Measurements from ENCODE around the gene KRT3.
"Not testable (repeated sequence)": the region's sequence is repeated elsewhere in the genome, so short reads cannot be mapped to it uniquely, and the experiment has no call there.

The KRT3 gene

DNA sequence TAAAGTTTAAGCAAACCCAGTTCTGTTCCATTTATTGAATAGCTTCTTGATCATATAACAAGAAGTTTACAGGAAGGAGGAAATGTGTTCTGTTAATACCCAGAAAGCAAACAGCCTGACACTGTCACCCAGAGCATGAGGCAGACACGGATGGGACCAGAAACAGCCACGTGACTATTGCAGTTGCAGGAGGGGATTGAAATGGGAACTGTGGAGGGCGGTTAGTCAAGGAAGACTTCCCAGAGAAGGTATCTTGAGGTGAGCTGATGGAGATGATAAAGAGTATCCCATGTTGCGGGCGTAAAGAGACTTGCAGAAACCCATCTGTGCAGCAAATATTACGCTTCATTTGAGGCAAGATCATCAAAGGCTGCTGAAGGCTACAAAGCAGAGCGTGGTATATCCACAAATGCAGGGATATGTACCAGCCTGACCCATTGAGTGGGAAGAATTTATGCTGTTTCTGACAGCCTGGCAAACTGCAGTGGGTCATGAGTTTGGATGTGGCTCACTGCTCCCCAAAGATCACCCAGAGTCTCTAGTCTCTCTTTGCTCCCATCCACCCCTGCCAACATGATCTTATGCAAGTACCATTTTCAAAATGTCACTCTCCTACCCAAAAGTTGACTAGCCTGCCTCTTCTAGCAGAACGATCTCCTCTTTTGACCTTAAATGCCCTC lies 39.5 kb downstream of the KRT3 start:
- no peak for DNase-seq

DNA sequence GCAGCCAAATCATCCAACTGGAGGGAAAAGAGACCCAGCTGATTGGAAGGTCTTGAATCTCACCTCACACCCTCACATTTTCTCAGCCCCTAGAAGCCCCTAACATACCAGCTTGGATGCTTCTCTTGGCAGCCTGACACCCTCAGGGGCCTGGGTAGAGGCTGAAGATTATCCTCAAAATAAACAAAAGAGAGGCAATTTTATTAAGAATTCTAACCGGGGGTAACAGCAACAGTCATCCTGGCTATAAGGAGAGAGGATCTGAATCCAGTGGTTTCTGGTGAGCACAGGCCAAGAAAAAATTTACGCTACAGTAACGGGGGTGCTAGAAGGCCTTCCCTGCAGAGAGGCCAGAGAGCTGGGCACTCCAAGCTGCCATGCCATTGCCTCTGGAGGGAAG lies 40.4 kb downstream of the KRT3 start:
- DNase-seq, result no peak

DNA sequence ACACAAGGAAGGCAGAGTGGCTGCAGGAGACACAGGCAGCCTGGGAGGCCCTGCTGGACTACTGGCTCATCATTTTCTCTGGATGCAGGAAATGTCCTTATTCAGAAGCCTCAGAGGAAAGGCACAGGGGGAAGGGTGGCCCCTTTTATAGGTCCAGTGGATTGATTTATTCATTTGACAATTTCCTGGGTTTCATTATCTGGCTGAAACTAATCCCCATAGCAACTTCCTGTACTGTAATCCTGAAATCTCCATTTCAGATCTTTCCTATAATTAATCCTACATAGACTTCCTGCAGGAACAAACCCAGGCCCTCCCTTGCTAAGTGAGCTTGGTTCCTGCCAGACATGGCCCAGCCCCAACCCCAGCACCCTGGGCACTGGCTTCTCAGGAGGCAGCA lies 41.8 kb downstream of the KRT3 start:
- DNase-seq, result no peak

DNA sequence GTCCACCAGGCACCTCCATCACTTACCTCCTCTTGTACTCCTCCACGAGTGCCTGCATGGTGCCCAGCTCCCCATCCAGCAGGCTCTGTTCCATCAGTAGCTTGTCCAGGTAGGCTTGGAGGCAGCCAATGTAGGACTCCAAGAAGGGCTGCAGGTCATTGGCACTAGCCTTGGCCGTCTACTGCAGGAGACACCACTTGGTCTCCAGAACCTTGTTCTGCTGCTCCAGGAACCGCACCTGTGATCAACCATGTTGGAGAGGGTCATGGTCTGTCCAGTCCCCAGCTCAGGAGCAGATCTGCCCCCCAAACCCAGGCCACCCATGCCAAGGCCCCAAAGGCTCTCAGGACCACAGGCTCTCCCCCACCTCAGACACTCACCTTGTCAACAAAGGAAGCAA lies 42.6 kb downstream of the KRT3 start:
- no peak for DNase-seq

DNA sequence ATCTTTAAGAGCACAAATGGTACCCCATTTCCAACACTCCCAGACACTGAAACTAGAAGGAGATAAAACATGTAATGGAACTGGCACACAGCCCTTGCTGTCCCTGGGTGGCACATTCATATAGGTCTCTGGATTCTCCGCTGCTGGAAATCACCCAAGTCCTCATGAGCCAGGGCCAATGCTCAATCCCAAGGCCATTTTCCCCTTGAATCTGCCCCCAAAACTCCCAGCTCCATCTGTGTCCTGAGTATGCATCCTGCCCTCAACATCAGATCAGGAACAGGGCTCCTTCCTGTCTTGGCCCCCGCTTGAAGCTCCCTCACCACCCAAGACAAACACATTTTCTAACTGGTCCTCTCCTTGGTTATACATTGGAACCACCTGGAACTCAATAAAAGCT lies 43.4 kb downstream of the KRT3 start:
- no peak for DNase-seq

DNA sequence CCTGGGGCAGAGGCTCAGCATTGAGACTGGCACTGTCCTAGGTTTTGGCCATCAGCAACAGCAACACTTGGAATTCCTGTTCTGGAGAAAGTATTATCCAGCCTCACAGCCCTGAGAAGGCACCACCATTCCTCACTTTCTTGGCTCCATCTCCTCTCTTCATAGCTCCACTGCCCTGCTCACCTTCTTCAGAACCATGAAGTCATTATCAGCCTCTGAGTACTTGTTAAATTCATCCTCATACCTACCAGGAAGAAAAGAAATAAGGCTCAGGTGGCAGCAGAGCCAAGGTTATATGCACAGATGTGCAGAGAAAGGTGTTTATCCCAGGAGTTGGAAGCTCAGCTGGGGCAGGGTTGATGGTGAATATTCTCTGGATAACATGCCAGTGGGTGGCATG lies 44.1 kb downstream of the KRT3 start:
- no peak for DNase-seq

DNA sequence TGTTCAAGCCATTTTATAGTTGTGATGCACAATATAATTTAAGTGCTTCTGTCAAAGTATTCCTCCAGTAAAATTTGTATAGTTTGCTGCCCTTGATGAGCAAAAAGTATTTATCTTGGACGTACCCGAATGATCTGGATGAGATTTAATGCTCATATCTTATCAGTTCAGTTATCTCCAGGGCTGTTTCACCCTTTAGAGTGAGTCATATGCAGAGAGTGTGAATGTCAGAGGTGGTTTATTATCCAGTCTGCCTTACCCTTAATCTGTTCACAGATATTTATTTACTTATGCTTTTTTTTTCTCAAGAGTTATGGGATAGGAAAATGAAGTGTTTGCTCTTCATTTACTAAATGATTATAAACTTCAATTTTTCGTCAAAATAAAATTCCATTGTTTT lies 45.4 kb downstream of the KRT3 start:
- not testable (repeated sequence) for DNase-seq

DNA sequence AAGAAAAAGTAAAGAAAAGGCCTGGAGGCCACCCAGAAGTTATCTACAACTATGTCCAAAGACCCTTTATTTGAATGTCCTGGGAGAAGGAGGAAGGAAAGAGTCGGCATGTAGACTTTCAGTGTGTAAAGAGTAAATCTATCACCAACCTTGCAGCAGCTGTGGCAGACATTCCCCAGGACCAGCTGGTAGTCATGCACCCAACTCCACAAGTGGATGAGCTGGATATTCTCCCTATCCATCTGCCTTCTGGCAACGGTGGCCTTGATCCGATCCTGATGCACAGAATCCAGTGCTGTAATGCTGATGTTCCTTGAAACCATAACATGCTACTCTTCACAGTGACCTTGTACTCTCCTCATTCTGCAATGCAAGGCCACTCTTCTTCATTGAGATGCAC lies 46.1 kb downstream of the KRT3 start:
- no peak for DNase-seq

DNA sequence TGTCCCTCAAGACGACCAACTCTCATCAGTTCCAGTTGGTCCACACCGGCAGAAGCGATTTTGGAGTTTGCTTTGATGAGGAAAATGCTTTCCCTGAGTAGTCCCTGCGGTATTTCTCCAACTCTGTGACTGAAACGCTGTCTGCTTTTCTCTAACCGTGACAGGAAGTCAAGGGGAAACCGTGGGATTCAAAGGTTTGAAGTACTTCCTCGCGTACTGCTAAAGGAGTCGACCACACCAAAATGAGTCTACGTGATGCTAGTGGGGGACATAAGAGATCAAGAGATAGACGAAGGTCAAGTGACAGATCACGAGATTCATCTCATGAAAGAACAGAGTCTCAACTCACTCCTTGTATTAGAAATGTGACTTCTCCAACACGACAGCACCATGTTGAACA lies 47.3 kb downstream of the KRT3 start:
- no peak for DNase-seq

DNA sequence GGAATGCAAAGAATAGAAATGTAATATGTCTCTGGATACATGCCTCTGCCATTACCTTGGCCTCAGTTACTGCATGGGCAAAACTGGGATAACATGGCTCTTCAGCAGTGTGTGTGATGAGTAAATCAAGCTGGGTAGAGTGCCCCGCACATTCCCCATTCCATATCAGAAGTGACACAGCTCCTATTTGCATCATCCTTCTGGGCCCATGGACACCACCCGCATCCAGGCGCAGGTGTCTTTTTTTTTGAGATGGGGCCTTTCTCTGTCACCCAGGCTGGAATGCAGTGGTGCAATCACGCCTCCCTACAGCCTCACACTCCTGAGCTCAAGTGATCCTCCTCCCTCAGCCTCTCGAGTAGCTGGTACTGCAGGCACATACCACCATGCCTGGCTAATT lies 50.4 kb downstream of the KRT3 start:
- DNase-seq, result no peak

DNA sequence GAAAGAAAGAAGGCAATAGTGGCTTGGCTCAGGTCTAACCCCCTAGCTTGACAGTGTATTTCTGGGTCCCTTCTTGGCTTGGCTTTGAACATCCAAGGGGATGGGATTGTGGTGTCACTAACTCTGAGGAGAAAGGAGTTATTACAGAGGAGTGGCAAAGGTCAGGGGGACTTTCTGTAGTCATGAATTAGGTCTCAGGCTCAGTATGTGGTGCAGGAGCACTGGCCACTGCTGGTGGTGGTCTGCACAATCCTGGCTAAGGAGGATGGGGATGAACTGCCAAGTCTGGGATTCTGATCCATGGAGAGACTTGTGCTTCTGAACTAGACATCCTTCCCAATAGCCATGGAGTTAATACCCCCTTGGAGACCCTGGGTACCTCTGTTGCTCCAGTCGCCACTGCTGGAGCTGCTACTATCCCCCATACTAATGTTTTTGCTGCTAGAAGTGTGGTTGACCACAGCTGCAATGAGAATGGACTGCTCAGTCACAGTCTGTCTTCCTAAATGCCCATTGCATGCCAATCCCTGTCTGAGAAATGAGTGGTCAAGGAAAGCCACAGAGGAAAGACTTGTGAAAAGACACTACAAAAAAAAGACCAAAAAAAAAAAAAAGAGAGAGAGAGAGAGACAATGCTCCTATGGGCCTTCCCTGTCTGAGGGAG lies 51.3 kb downstream of the KRT3 start:
- no peak for DNase-seq

DNA sequence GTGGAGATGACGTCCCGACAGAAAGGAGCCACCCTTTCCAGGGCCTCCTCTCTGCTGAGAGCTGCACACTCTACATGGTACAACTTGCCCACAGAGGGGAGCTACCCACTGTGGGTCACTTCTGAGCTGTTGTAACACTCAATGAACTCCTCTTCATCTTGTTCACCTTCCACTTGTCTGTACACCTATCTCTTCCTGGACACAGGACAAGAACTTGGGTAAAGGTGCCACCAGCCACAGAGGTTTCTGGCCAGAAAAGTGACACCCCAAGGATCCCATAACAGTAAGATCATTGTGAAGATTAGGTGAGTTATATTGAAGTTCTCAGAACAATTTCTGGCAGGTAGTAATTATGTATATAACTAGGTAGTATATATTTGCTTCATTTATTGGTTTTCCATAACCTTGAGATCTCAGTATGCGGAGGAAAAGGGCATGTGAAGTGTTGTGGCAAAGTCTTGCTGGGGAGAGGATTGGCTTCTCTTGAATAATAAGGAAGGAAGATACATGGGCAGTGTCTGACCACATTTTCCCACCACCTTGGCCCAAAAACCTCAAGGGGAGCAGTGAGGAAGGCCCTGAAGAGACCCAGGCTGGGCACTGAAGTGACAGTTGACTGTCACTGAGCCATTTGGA lies 53.0 kb downstream of the KRT3 start:
- DNase-seq, result no peak

DNA sequence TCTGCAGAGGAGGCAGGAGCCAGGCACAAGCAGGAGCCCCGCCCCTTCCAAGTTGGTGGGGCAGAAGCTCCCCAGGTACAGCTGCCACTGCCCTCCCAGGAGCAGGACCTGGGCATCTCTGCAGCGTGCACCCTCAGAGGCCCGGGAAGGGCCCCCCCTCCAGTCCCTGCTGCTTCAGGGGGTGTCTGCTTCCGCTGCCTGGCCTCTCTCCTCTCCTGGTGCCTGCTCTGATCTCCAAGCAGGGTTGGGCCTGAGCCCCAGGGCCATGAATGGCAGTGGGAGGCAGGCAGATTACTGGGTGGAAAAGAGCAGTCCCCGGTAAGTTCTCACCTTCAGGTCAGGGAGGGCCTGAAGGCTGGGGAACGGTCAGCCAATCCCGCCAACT lies 53.7 kb downstream of the KRT3 start:
- DNase-seq, result no peak

DNA sequence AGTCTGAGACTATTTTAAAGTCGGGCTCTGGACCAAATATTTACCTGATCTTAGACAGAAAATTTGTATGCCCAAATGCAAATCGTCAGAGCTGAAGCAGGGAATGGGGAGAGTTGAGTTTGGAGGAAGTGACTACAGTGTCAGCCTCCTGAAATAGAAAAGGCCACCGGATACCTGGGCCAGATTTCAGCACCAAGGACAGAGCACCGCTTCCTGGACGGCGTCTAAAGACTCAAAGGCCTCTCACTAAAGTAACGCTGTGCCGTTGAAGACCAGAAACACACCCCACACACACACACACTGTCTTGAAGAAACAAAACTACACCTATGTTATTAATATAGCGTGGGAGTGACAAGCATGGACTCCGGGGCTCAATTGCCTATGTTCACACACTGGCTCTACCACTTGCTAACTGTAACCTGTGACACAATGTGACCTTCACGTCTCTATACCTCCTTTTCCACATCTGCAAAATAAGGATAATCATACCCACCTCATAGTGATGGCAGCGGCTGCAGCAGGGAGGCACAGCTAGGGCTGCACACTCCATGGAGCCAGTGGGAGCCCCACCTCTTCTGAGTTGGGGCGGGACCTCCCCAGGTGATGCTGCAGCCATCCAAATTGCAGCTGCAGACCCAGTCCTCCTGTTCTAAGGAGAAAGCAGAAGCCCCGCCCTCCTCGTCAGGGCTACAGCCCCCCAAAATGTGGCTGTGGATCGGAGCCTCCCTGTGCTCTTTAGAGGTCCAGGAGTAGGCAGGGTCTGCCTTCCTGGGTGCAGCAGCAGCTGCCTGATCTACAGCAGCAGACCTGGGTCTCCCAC lies 54.3 kb downstream of the KRT3 start:
- no peak for DNase-seq

DNA sequence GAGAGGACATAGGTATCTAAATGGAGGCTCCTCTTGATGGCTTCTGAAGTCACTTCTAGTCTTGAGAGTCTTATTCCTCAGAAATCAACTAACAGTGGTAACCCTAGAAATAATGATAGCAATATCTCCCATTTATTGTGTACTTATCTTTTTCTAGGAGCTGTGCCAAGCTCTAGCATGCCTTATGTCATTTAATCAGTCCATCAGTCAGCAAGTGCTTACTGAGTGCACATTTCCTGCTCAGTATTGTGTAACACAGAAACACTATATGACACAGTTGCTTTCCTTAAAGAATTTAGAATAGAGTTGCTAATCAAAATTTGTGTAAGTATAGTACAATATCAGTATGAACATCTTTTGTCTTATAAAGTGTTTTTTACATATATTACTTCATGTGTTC lies 55.3 kb downstream of the KRT3 start:
- DNase-seq, result no peak

DNA sequence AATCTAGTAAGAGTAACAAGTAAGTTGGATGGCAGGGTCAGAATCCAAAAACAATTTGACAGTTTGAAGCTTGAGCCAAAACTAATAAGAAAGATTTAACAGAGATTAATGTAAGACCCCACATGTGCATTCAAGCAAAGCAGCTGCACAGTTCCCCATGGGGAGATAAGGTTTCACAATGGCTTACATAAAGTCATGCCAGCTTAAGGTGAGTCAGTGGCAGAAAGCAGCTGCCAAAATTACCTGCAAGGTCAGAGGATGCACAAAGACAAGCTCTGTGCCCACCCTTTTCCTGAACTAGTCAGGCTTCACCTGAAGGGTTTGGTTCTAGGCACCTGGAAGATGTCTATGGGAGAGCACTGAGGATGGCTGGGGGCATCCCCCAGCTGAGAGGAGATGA lies 56.0 kb downstream of the KRT3 start:
- DNase-seq, result no peak

Data from CD4-positive, alpha-beta T cell treated with Interleukin-15 for 1 hour (primary cell).